ENCODE results near the gene PAXIP1. TPM values are rescaled to one million over a fixed set of nuclear protein-coding genes. Genes with fewer than 3 reads are reported as not detected.

Gene PAXIP1
- total RNA-seq, 4 donors from 2014 or later, result 13.5 to 29.6 (median 19.4) TPM

GRCh38 chr7:154911862-154912455, 91.0 kb downstream of the PAXIP1 start:
- Histone ChIP-seq H3K36me3 (no peaks in the 10 kb centered on the region), H3K27ac (no peak overlapping the region), H3K4me3 (no peak overlapping the region), H3K27me3 (peaks cover 45% of the 10 kb centered on the region), H3K4me1 (peaks cover 15% of the 10 kb centered on the region), H3K9me3 (peaks cover 4% of the 10 kb centered on the region)
- 79% methylated on average over 6 of the region's 6 CpGs for WGBS
- TF ChIP-seq POLR2A (IDR thresholded peaks at IDR 0.05) (no peak), EP300 (IDR thresholded peaks at IDR 0.05) (no peak), POLR2AphosphoS5 (IDR thresholded peaks at IDR 0.05) (no peak), CTCF (IDR thresholded peaks at IDR 0.05) (no peak)
- DNase-seq (ENCODE audit: low spot score in 2 of 2), result peak in 1 of 2 donors; percentile 13

GRCh38 chr7:154911411-154911810, 91.5 kb downstream of the PAXIP1 start:
- Histone ChIP-seq H3K27ac (no peak overlapping the region), H3K9me3 (peaks cover 4% of the 10 kb centered on the region), H3K4me3 (no peak overlapping the region), H3K4me1 (peaks cover 15% of the 10 kb centered on the region), H3K27me3 (peaks cover 45% of the 10 kb centered on the region), H3K36me3 (no peaks in the 10 kb centered on the region)
- WGBS, result 100% methylated on average over 2 of the region's 2 CpGs
- TF ChIP-seq EP300 (IDR thresholded peaks at IDR 0.05) (no peak), POLR2A (IDR thresholded peaks at IDR 0.05) (no peak), POLR2AphosphoS5 (IDR thresholded peaks at IDR 0.05) (no peak), CTCF (IDR thresholded peaks at IDR 0.05) (no peak)
- peak in 1 of 2 donors; percentile 13 for DNase-seq (ENCODE audit: low spot score in 2 of 2)

GRCh38 chr7:154910977-154911376, 91.9 kb downstream of the PAXIP1 start:
- TF ChIP-seq EP300 (IDR thresholded peaks at IDR 0.05), result no peak
- no peak for TF ChIP-seq POLR2A (IDR thresholded peaks at IDR 0.05)
- no peak for TF ChIP-seq CTCF (IDR thresholded peaks at IDR 0.05)
- 99% methylated on average over 4 of the region's 4 CpGs for WGBS
- H3K27me3 ChIP-seq, result peaks cover 41% of the 10 kb centered on the region

GRCh38 chr7:154910125-154910524, 92.8 kb downstream of the PAXIP1 start:
- peaks cover 4% of the 10 kb centered on the region for H3K9me3 ChIP-seq
- DNase-seq (ENCODE audit: low spot score in 2 of 2), result peak in 1 of 2 donors; percentile 66
- TF ChIP-seq EP300 (IDR thresholded peaks at IDR 0.05) (no peak), POLR2A (IDR thresholded peaks at IDR 0.05) (no peak), CTCF (IDR thresholded peaks at IDR 0.05) (no peak), POLR2AphosphoS5 (IDR thresholded peaks at IDR 0.05) (no peak)
- peaks cover 32% of the 10 kb centered on the region for H3K27me3 ChIP-seq
- peaks cover 15% of the 10 kb centered on the region for H3K4me1 ChIP-seq
- H3K27ac ChIP-seq, result no peak overlapping the region
- no CpG with 5 or more reads among the region's 4 CpGs for WGBS
- H3K36me3 ChIP-seq, result no peaks in the 10 kb centered on the region
- H3K4me3 ChIP-seq, result no peak overlapping the region

More at GRCh38 chr7:154910977-154911376, 91.9 kb downstream of the PAXIP1 start:
- no peak for DNase-seq (ENCODE audit: low spot score in 2 of 2)
- H3K27ac ChIP-seq, result no peak overlapping the region
- H3K4me3 ChIP-seq, result no peak overlapping the region
- peaks cover 15% of the 10 kb centered on the region for H3K4me1 ChIP-seq
- peaks cover 4% of the 10 kb centered on the region for H3K9me3 ChIP-seq
- H3K36me3 ChIP-seq, result no peaks in the 10 kb centered on the region

- H3K27ac ChIP-seq, result no peak overlapping the region
- no peaks in the 10 kb centered on the region for H3K36me3 ChIP-seq
- peak in 1 of 2 donors; percentile 61 for DNase-seq (ENCODE audit: low spot score in 2 of 2)
- H3K27me3 ChIP-seq, result peaks cover 26% of the 10 kb centered on the region
- no peak overlapping the region for H3K4me3 ChIP-seq
- peaks cover 4% of the 10 kb centered on the region for H3K9me3 ChIP-seq
- TF ChIP-seq POLR2A (IDR thresholded peaks at IDR 0.05), result no peak
- TF ChIP-seq CTCF (IDR thresholded peaks at IDR 0.05), result no peak
- TF ChIP-seq EP300 (IDR thresholded peaks at IDR 0.05), result no peak
- TF ChIP-seq POLR2AphosphoS5 (IDR thresholded peaks at IDR 0.05), result no peak
- H3K4me1 ChIP-seq, result peaks cover 11% of the 10 kb centered on the region
- WGBS, result 80% methylated on average over 23 of the region's 26 CpGs
Measured at GRCh38 chr7:154909241-154910105, 93.5 kb downstream of the PAXIP1 start.

Data from suprapubic skin (tissue), 4 donors.